Neuronal stem cell (in vitro differentiated cells): Measurements from ENCODE around the gene CNTNAP5.

Experiments used
- DNase-seq: peaks from one replicate; pipeline ENCODE4 v3.0.0-alpha.2; 2013; ENCODE audit warnings: low spot score
- H2AFZ ChIP-seq: one replicate; pipeline ENCODE4 v1.6.1; 2013; ENCODE audit warnings: mild to moderate bottlenecking, low read length, inconsistent platforms
- H2AK5ac ChIP-seq: 2 replicates; pipeline ENCODE4 v1.6.1; 2013; ENCODE audit warnings: low read depth, mild to moderate bottlenecking, inconsistent platforms, low read length, moderate library complexity, mixed read lengths
- H2BK120ac ChIP-seq: 2 replicates; pipeline ENCODE4 v1.6.1; 2013; ENCODE audit warnings: low read depth, mild to moderate bottlenecking, inconsistent platforms, low read length, moderate library complexity, mixed read lengths
- H2BK12ac ChIP-seq: one replicate; pipeline ENCODE4 v1.6.1; 2013; ENCODE audit warnings: low read length, inconsistent platforms
- H2BK15ac ChIP-seq: 2 replicates; pipeline ENCODE4 v1.6.1; 2013; ENCODE audit warnings: mild to moderate bottlenecking, low read length, inconsistent platforms, mixed read lengths
- H2BK5ac ChIP-seq: one replicate; pipeline ENCODE4 v1.6.1; 2013; ENCODE audit warnings: inconsistent platforms, mild to moderate bottlenecking, low read length, moderate library complexity
- H3K14ac ChIP-seq: one replicate; pipeline ENCODE4 v1.6.1; 2013; ENCODE audit warnings: low read length, inconsistent platforms
- H3K18ac ChIP-seq: 2 replicates; pipeline ENCODE4 v1.6.1; 2013; ENCODE audit warnings: low read length, inconsistent platforms
- H3K23ac ChIP-seq: 2 replicates; pipeline ENCODE4 v1.6.1; 2013; ENCODE audit warnings: low read depth, mild to moderate bottlenecking, mixed read lengths, low read length, inconsistent platforms; ENCODE audit not compliant: poor library complexity
- H3K27ac ChIP-seq: replicated peaks from 3 replicates; pipeline ENCODE4 v1.5.1; 2013; ENCODE audit warnings: low read length, inconsistent platforms
- H3K27me3 ChIP-seq, 3 experiments: 2 replicates each; pipeline ENCODE4 v1.6.1; 2013; ENCODE audit warnings: low read length in 3 of 3, mild to moderate bottlenecking in 2 of 3, inconsistent platforms in 1 of 3, low read depth in 1 of 3, mixed read lengths in 1 of 3, moderate library complexity in 1 of 3; ENCODE audit not compliant: control insufficient read depth in 3 of 3, insufficient read depth in 3 of 3
- H3K36me3 ChIP-seq, 2 donors: replicated peaks in 1 of 2; 2 replicates each; pipeline ENCODE4 v1.6.1; 2013; ENCODE audit warnings: low read length in 2 of 2; ENCODE audit not compliant: control insufficient read depth in 2 of 2, insufficient read depth in 2 of 2
- H3K4ac ChIP-seq: 2 replicates; pipeline ENCODE4 v1.6.1; 2013; ENCODE audit warnings: inconsistent platforms, mild to moderate bottlenecking, low read length, moderate library complexity
- H3K4me1 ChIP-seq, 2 donors: 1 replicate in 1 of 2; 2 replicates in 1 of 2; pipeline ENCODE4 v1.6.1; 2013; ENCODE audit warnings: low read length in 2 of 2, low read depth in 1 of 2; ENCODE audit not compliant: control insufficient read depth in 2 of 2, insufficient read depth in 1 of 2
- H3K4me2 ChIP-seq: one replicate; pipeline ENCODE4 v1.6.1; 2013; ENCODE audit warnings: mild to moderate bottlenecking, low read length, inconsistent platforms; ENCODE audit not compliant: insufficient read depth, poor library complexity, severe bottlenecking
- H3K4me3 ChIP-seq, 2 donors: 2 replicates each; pipeline ENCODE4 v1.5.1; 2013; ENCODE audit warnings: low read length in 2 of 2, mild to moderate bottlenecking in 2 of 2, inconsistent platforms in 1 of 2, moderate library complexity in 1 of 2
- H3K79me1 ChIP-seq: one replicate; pipeline ENCODE4 v1.6.1; 2013; ENCODE audit warnings: low read depth, mild to moderate bottlenecking, inconsistent platforms, low read length, moderate library complexity
- H3K9ac ChIP-seq: one replicate; pipeline ENCODE4 v1.6.1; 2013; ENCODE audit warnings: mild to moderate bottlenecking, low read depth, low read length, inconsistent platforms; ENCODE audit not compliant: poor library complexity
- H3K9me3 ChIP-seq, 2 donors: replicated peaks in 1 of 2; 2 replicates each; pipeline versions ENCODE3 to v1.6.1; 2013; ENCODE audit warnings: low read length in 2 of 2, mild to moderate bottlenecking in 2 of 2, inconsistent platforms in 1 of 2, low read depth in 1 of 2, mixed read lengths in 1 of 2, moderate library complexity in 1 of 2; ENCODE audit not compliant: control insufficient read depth in 2 of 2, insufficient read depth in 1 of 2
- H4K8ac ChIP-seq: one replicate; pipeline ENCODE4 v1.6.1; 2013; ENCODE audit warnings: low read depth, mild to moderate bottlenecking, inconsistent platforms, low read length, moderate library complexity
- H4K91ac ChIP-seq: one replicate; pipeline ENCODE4 v1.6.1; 2013; ENCODE audit warnings: low read length, low read depth, mild to moderate bottlenecking, inconsistent platforms; ENCODE audit not compliant: poor library complexity
- WGBS, 2 donors: extraction: QIAGEN DNeasy Blood & Tissue Kit; methylation state at CpG; one replicate each; pipeline ENCODE4 v1.1.7; 2013; ENCODE audit warnings: missing lambda C conversion rate in 2 of 2, mixed read lengths in 1 of 2; ENCODE audit not compliant: insufficient read length in 2 of 2, insufficient replicate concordance in 1 of 2; ENCODE audit errors: extremely low coverage in 2 of 2; 5-methylcytosine and 5-hydroxymethylcytosine counted together

Gene CNTNAP5

GRCh38 chr2:124702777-124703176 is 677.7 kb downstream of the CNTNAP5 start:
- H3K4me2 ChIP-seq = no peak overlapping the region
- no peak overlapping the region for H4K91ac ChIP-seq
- no peak overlapping the region for H4K8ac ChIP-seq
- no peak for DNase-seq
- H3K23ac ChIP-seq = no peak overlapping the region
- H3K4me3 ChIP-seq = no peak overlapping the region
- no peaks in the 10 kb centered on the region for H3K36me3 ChIP-seq
- H3K79me1 ChIP-seq = no peaks in the 10 kb centered on the region
- H3K9ac ChIP-seq = no peak overlapping the region
- no peaks in the 10 kb centered on the region for H3K9me3 ChIP-seq
- no peak overlapping the region for H3K27ac ChIP-seq
- H2AFZ ChIP-seq = no peak overlapping the region
- no peak overlapping the region for H3K4ac ChIP-seq
- H3K27me3 ChIP-seq = no peaks in the 10 kb centered on the region
- H2BK120ac ChIP-seq = no peak overlapping the region
- H3K14ac ChIP-seq = no peak overlapping the region
- no peak overlapping the region for H3K18ac ChIP-seq
- H2BK12ac ChIP-seq = no peak overlapping the region
- H2BK15ac ChIP-seq = no peak overlapping the region
- H3K4me1 ChIP-seq = no peaks in the 10 kb centered on the region
- H2AK5ac ChIP-seq = no peak overlapping the region
- H2BK5ac ChIP-seq = no peak overlapping the region

GRCh38 chr2:124704071-124704925 is 679.2 kb downstream of the CNTNAP5 start:
- Histone ChIP-seq H3K36me3 (no peaks in the 10 kb centered on the region), H3K4ac (no peak overlapping the region), H2BK15ac (no peak overlapping the region), H2BK12ac (no peak overlapping the region), H3K9ac (no peak overlapping the region), H4K91ac (no peak overlapping the region), H3K27me3 (no peaks in the 10 kb centered on the region), H3K4me1 (peaks cover 0 to 2% of the 10 kb centered on the region in 2 donors), H3K79me1 (no peaks in the 10 kb centered on the region), H3K23ac (no peak overlapping the region), H3K9me3 (no peaks in the 10 kb centered on the region), H2BK120ac (no peak overlapping the region), H3K27ac (no peak overlapping the region), H3K4me3 (no peak overlapping the region), H4K8ac (no peak overlapping the region), H3K4me2 (no peak overlapping the region), H2AFZ (no peak overlapping the region), H3K18ac (no peak overlapping the region), H3K14ac (no peak overlapping the region), H2AK5ac (no peak overlapping the region), H2BK5ac (no peak overlapping the region)
- WGBS, 2 donors = no CpG with 5 or more reads among the region's 5 CpGs
- DNase-seq = no peak

GRCh38 chr2:124708661-124709060 is 683.6 kb downstream of the CNTNAP5 start:
- no peak overlapping the region for H3K4me3 ChIP-seq
- H2AFZ ChIP-seq = no peak overlapping the region
- H2BK12ac ChIP-seq = no peak overlapping the region
- no peak overlapping the region for H3K14ac ChIP-seq
- H4K91ac ChIP-seq = no peak overlapping the region
- H4K8ac ChIP-seq = no peak overlapping the region
- H3K4me2 ChIP-seq = no peak overlapping the region
- no peak overlapping the region for H2BK15ac ChIP-seq
- no peaks in the 10 kb centered on the region for H3K27me3 ChIP-seq
- no peak for DNase-seq
- H3K4me1 ChIP-seq = peaks cover 0 to 2% of the 10 kb centered on the region in 2 donors
- WGBS, 2 donors = no CpG with 5 or more reads among the region's 3 CpGs
- H2BK120ac ChIP-seq = no peak overlapping the region
- no peak overlapping the region for H2AK5ac ChIP-seq
- H3K9ac ChIP-seq = no peak overlapping the region
- H3K36me3 ChIP-seq = no peaks in the 10 kb centered on the region
- H3K9me3 ChIP-seq = no peaks in the 10 kb centered on the region
- no peak overlapping the region for H3K4ac ChIP-seq
- no peak overlapping the region for H3K27ac ChIP-seq
- no peak overlapping the region for H3K23ac ChIP-seq
- H2BK5ac ChIP-seq = no peak overlapping the region
- no peak overlapping the region for H3K18ac ChIP-seq
- H3K79me1 ChIP-seq = no peaks in the 10 kb centered on the region

GRCh38 chr2:124713969-124714368 is 688.9 kb downstream of the CNTNAP5 start:
- Histone ChIP-seq H3K4me1 (no peaks in the 10 kb centered on the region), H3K79me1 (no peaks in the 10 kb centered on the region), H3K23ac (no peak overlapping the region), H2BK15ac (no peak overlapping the region), H3K18ac (no peak overlapping the region), H2AK5ac (no peak overlapping the region), H2BK12ac (no peak overlapping the region), H4K91ac (no peak overlapping the region), H3K9ac (no peak overlapping the region), H3K4me2 (no peak overlapping the region), H3K9me3 (no peaks in the 10 kb centered on the region), H2AFZ (no peak overlapping the region), H3K4me3 (no peak overlapping the region), H3K14ac (no peak overlapping the region), H3K36me3 (no peaks in the 10 kb centered on the region), H2BK120ac (no peak overlapping the region), H4K8ac (no peak overlapping the region), H3K4ac (no peak overlapping the region), H2BK5ac (no peak overlapping the region), H3K27me3 (no peaks in the 10 kb centered on the region), H3K27ac (no peak overlapping the region)
- no peak for DNase-seq
- WGBS, 2 donors = no CpG with 5 or more reads among the region's 2 CpGs
